Natural killer cell (primary cell): ENCODE data around the gene PPP3CA. TPM values are rescaled to one million over a fixed set of nuclear protein-coding genes. Genes with fewer than 3 reads are reported as not detected.

Experiments used
- ATAC-seq, 3 donors: fragments of 150-1000 bp in 2 of 3; fragments of 200-7000 bp in 1 of 3; cut with Tn5 transposase; 1 replicate in 1 of 3; 2 replicates in 2 of 3; pipeline ENCODE4 v1.10.0; 2021; ENCODE audit warnings: mild to moderate bottlenecking in 2 of 3, moderate library complexity in 2 of 3
- DNase-seq, 2 donors: peaks; one replicate each; pipeline versions ENCODE4 v3.0.0 to v3.0.0-alpha.2; 2013 to 2021; ENCODE audit warnings: mixed read lengths in 1 of 2
- H3K27ac ChIP-seq: one replicate; pipeline ENCODE4 v1.5.1; 2013; ENCODE audit warnings: mild to moderate bottlenecking, low read length
- H3K27me3 ChIP-seq: one replicate; pipeline ENCODE4 v1.6.1; 2013; ENCODE audit warnings: low read length; ENCODE audit not compliant: control insufficient read depth, insufficient read depth
- H3K36me3 ChIP-seq: one replicate; pipeline ENCODE4 v1.6.1; 2013; ENCODE audit warnings: low read length; ENCODE audit not compliant: control insufficient read depth, insufficient read depth
- H3K4me1 ChIP-seq: one replicate; pipeline ENCODE4 v1.6.1; 2013; ENCODE audit warnings: low read length; ENCODE audit not compliant: control insufficient read depth, insufficient read depth
- H3K4me3 ChIP-seq: one replicate; pipeline ENCODE4 v1.5.1; 2013; ENCODE audit warnings: low read length
- H3K9me3 ChIP-seq: one replicate; pipeline ENCODE4 v1.6.1; 2013; ENCODE audit warnings: low read length; ENCODE audit not compliant: control insufficient read depth, insufficient read depth
- H3K27ac Mint-ChIP-seq, 2 donors: one replicate each; pipeline ENCODE4 v1.8.0; 2022; ENCODE audit warnings: mild to moderate bottlenecking in 2 of 2, mixed read lengths in 2 of 2, moderate library complexity in 1 of 2
- H3K27me3 Mint-ChIP-seq, 2 donors: one replicate each; pipeline ENCODE4 v1.8.0; 2022; ENCODE audit warnings: low read depth in 2 of 2, mixed read lengths in 2 of 2
- H3K36me3 Mint-ChIP-seq: one replicate; pipeline ENCODE4 v1.8.0; 2022; ENCODE audit warnings: mixed read lengths
- H3K4me1 Mint-ChIP-seq, 2 donors: one replicate each; pipeline ENCODE4 v1.8.0; 2022; ENCODE audit warnings: mixed read lengths in 2 of 2
- H3K4me3 Mint-ChIP-seq: one replicate; pipeline ENCODE4 v1.8.0; 2022; ENCODE audit warnings: mild to moderate bottlenecking, moderate library complexity, mixed read lengths
- H3K9me3 Mint-ChIP-seq, 2 donors: one replicate each; pipeline ENCODE4 v1.8.0; 2022; ENCODE audit warnings: mixed read lengths in 2 of 2
- WGBS: methylation state at CpG from one replicate; pipeline ENCODE4 v1.1.7; 2013; ENCODE audit warnings: missing lambda C conversion rate; ENCODE audit not compliant: insufficient coverage; 5-methylcytosine and 5-hydroxymethylcytosine counted together
- intact Hi-C: fragments of 100-400 bp; cut with micrococcal nuclease; formaldehyde crosslinking; loops from one replicate; pipeline ENCODE4 v1.14.2; 2022
- total RNA-seq, 4 donors: library from RNA; stranded (reverse); fragments of 120-200 nt in 1 of 4; gene quantifications; one replicate each; pipeline versions ENCODE4 v1.2.3 to v1.2.4, GENCODE V29; 2013 to 2022
- TF ChIP-seq, protein P1 (sequence below): fragments of 200-600 bp; IDR thresholded peaks from one replicate; pipeline ENCODE4 v1.8.0; 2022; ENCODE audit warnings: antibody characterized with exemption

PPP3CA gene
- total RNA-seq, 3 donors from 2014 or later (not counting 1 experiment from before 2014, with no cell fraction given) = 53.1 to 73.1 (median 58.0) TPM

DNA sequence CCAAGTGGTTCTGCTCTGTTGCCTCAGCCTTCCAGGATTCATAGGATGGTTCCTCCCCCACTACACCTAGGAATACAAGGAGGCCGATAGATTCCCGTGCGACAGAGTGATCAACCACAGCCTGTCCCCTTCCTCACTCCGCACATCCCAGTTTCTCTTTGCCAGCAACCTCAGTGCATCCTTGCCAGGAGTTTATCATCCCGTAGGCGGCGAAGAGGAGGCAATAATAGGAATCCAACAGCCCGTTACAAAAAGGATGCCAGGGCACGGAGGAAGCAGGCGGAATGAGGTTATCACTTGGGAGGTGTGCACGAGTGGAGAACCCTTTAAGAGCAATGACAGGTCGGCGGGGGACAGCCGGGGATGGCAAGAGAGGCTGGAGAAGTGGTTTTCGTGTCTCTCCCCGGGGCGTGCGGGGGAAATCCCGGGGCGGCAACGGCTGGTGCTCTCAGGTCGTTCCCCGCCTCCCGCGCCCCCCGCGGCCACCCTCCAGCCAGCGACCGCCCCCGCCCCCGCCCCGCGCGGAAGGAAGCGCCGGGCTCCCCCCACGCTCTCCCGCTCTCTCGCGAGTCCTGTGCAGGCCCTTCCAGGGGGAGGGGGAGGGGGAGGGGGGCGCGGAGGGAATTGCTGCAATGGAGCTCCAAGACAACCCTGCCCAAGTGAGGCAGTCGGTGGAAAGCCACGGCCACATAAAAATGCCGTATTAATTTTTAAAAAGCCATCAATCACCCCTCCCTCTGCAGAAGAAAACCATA, 1.6 kb downstream of the PPP3CA start:
- H3K9me3 Mint-ChIP-seq = no peaks in the 10 kb centered on the region
- Histone ChIP-seq H3K9me3 (no peaks in the 10 kb centered on the region), H3K4me3 (peak overlapping the region; percentile 90), H3K36me3 (no peaks in the 10 kb centered on the region), H3K4me1 (peaks cover 14% of the 10 kb centered on the region), H3K27me3 (no peaks in the 10 kb centered on the region), H3K27ac (peak overlapping the region; percentile 75)
- H3K36me3 Mint-ChIP-seq = no peaks in the 10 kb centered on the region
- peak overlapping the region; percentile 94 to 95 for H3K27ac Mint-ChIP-seq
- peaks cover 45 to 53% of the 10 kb centered on the region in 2 donors for H3K4me1 Mint-ChIP-seq
- peak; percentile 69 to 81 for DNase-seq
- H3K4me3 Mint-ChIP-seq = peak overlapping the region; percentile 98
- TF ChIP-seq, protein P1, sequence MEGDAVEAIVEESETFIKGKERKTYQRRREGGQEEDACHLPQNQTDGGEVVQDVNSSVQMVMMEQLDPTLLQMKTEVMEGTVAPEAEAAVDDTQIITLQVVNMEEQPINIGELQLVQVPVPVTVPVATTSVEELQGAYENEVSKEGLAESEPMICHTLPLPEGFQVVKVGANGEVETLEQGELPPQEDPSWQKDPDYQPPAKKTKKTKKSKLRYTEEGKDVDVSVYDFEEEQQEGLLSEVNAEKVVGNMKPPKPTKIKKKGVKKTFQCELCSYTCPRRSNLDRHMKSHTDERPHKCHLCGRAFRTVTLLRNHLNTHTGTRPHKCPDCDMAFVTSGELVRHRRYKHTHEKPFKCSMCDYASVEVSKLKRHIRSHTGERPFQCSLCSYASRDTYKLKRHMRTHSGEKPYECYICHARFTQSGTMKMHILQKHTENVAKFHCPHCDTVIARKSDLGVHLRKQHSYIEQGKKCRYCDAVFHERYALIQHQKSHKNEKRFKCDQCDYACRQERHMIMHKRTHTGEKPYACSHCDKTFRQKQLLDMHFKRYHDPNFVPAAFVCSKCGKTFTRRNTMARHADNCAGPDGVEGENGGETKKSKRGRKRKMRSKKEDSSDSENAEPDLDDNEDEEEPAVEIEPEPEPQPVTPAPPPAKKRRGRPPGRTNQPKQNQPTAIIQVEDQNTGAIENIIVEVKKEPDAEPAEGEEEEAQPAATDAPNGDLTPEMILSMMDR = no peak
- no peaks in the 10 kb centered on the region for H3K27me3 Mint-ChIP-seq
- WGBS = under 1% methylated on average over 30 of the region's 45 CpGs
- ATAC-seq = peak; percentile 21 to 37 (median 32)
- intact Hi-C loops = loop anchor here (1.0 to 10.0 kb wide), 6 partner anchors 17 to 321 kb away; no protein-coding TSS in a partner anchor

DNA sequence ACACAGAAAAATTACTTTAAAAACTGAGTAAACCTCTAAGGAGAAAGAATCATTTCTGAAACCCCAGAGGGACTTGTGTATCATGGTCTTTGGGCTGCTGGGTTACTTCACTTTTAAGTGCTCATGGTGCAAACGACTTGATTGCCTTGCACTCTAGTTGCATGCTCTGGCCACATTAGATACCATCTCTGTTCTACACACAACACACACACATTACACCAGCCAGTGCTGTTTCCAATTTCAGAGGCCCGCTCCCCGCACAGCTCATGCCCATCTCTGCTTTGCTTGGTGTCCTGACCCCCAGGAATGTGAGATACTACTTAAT, 2.1 kb downstream of the PPP3CA start:
- Mint-ChIP-seq H3K4me1 (peaks cover 45 to 56% of the 10 kb centered on the region in 2 donors), H3K27me3 (no peaks in the 10 kb centered on the region)
- intact Hi-C loops = loop anchor here (1.0 to 10.0 kb wide), 5 partner anchors 17 to 320 kb away; no protein-coding TSS in a partner anchor

DNA sequence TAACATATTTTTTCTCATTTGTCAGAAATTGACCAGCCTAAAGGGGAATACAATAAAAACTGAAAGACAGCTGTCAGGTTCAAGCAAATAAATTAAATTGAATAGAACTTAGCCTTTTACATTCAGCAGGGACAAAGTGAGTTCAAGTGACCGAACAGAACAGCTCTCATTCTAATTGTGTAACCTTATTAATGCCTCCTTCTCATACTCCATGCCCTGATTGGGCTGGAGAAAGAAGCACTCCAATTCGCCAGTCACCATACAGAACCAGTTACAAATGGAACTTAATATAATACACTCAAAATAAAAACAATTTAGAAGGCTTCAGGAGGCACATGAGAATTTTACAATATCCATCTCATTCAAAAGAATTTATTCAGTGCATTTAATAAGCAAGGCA, 8.0 kb downstream of the PPP3CA start:
- Mint-ChIP-seq H3K9me3 (no peaks in the 10 kb centered on the region), H3K27ac (peak overlapping the region; percentile 82 to 87), H3K4me3 (no peak overlapping the region), H3K36me3 (no peaks in the 10 kb centered on the region), H3K4me1 (peaks cover 67 to 68% of the 10 kb centered on the region in 2 donors), H3K27me3 (no peaks in the 10 kb centered on the region)
- Histone ChIP-seq H3K27ac (no peak overlapping the region), H3K4me1 (peaks cover 12% of the 10 kb centered on the region), H3K9me3 (no peaks in the 10 kb centered on the region), H3K36me3 (no peaks in the 10 kb centered on the region), H3K27me3 (no peaks in the 10 kb centered on the region), H3K4me3 (no peak overlapping the region)
- intact Hi-C loops = no loop called here
- TF ChIP-seq, protein P1 = no peak
- no peak for ATAC-seq
- 96% methylated on average over 2 of the region's 2 CpGs for WGBS
- DNase-seq = no peak

More for the DNA sequence above, 2.1 kb downstream of the PPP3CA start:
- Histone ChIP-seq H3K36me3 (no peaks in the 10 kb centered on the region), H3K27ac (peak overlapping the region; percentile 75), H3K4me1 (peaks cover 14% of the 10 kb centered on the region), H3K9me3 (no peaks in the 10 kb centered on the region), H3K4me3 (peak overlapping the region; percentile 90), H3K27me3 (no peaks in the 10 kb centered on the region)
- 19% methylated on average over 3 of the region's 3 CpGs for WGBS
- DNase-seq (peak in 1 of 2 donors; percentile 42), ATAC-seq (no peak)
- H3K4me3 Mint-ChIP-seq = peak overlapping the region; percentile 96
- no peaks in the 10 kb centered on the region for H3K9me3 Mint-ChIP-seq
- H3K36me3 Mint-ChIP-seq = no peaks in the 10 kb centered on the region
- TF ChIP-seq, protein P1 = no peak
- H3K27ac Mint-ChIP-seq = peak overlapping the region; percentile 94 to 95
